Activated CD4-positive, alpha-beta T cell treated with anti-CD3 and anti-CD28 coated beads for 24 hours (primary cell): ENCODE results near the gene ORC5.
"Not testable (repeated sequence)": the region's sequence is repeated elsewhere in the genome, so short reads cannot be mapped to it uniquely, and the experiment has no call there.

Experiments used
- DNase-seq, 2 donors: peaks; one replicate each; pipeline ENCODE4 v3.0.0-alpha.2; 2020; ENCODE audit warnings: low read depth in 2 of 2

ORC5 gene

DNA sequence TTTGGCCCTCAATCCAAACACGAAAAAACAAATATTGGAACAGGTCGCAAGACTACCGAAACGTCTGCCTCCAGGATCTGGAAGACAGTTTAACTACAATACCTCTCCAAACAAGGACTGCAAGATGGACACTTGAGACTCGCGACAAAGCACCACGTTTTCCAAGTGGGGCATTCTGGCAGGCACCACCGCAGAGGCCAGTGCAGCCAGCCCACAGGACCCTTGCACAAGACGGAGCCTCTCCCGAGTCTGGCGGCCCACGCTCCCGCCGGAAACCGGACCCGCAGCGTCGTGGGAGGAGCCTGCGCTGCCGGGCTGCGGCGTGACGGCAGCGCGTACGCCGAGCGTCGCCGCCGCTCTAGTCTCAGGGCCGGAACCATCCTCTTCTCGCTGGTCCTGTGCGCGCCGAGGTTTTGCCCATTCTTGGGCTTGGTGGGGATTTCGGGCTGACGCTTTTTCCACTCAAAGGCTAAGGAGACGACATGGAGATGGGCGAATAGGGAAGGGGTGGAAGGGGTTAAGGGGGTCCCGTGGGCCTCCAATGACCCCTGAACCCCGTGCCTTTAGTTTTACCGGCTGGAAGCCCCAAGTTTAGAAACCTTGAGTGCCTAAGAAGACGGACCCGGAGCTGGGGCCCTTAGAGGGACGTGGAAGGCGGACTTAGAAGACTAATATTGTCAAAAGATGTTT is at the start of gene ORC5:
Gene ORC5, minus strand, starts transcription at position 283 of the 690 bp plus-strand sequence. Its CDS starts 109 bp downstream, at position 174.
- peak; percentile 58 to 66 for DNase-seq

- DNase-seq: no peak
These were observed 47.8 kb upstream of the ORC5 start for GRCh38 chr7:104255616-104256015.

- DNase-seq: no peak
These were observed 47.4 kb upstream of the ORC5 start for GRCh38 chr7:104255194-104255593.

- no peak for DNase-seq
These were observed 46.9 kb upstream of the ORC5 start for GRCh38 chr7:104254696-104255095.

GRCh38 chr7:104252409-104253134 is 44.8 kb upstream of the ORC5 start:
- DNase-seq: no peak

- no peak for DNase-seq
These were observed 34.8 kb upstream of the ORC5 start for GRCh38 chr7:104242638-104243037.

GRCh38 chr7:104241538-104242209 is 33.9 kb upstream of the ORC5 start:
- no peak for DNase-seq

DNA sequence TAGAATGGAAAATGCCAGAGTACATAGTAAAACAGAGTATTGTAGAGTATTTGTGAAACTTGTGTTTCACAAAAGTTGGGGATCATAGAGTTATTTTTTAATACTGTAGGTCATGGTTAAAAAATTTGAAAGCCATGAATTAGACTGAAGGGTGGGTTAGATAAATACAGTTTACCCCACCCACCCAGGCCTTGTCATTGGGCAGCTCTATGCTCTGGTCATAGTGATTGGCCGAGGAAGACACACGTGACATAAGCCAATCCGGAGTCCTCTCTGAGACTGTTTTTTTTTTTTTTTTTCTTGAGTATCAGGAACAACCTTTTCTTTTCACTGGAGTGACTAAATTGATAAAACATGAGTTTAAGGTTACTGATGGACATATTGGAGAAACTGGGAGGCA is 33.3 kb upstream of the ORC5 start:
- DNase-seq: no peak

- DNase-seq: no peak
These were observed 32.6 kb upstream of the ORC5 start for GRCh38 chr7:104240401-104240800.

GRCh38 chr7:104234990-104235389 is 27.2 kb upstream of the ORC5 start:
- not testable (repeated sequence) for DNase-seq

- DNase-seq: peak in 1 of 2 donors; percentile 18
These were observed 23.5 kb upstream of the ORC5 start for GRCh38 chr7:104231054-104232046.

DNA sequence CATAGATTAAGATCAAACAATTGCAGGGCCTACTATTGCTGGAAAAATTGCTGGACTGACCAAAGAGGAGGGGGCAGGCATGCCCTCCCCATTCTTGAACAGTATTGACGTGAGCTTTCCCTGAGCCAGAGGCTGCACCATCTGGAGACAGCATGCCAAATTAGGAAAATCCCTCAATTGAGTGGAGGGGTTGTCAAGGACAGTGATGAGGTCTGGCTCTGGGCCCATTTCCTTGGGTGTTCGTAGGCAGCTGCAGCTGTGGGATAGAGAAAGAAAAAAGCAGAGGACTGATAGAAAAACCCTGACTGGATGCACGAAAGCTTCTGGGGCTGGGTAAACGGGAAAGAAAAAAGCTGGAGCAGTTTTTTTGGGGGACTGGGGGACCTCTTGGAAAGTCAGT is 22.8 kb upstream of the ORC5 start:
- no peak for DNase-seq

DNA sequence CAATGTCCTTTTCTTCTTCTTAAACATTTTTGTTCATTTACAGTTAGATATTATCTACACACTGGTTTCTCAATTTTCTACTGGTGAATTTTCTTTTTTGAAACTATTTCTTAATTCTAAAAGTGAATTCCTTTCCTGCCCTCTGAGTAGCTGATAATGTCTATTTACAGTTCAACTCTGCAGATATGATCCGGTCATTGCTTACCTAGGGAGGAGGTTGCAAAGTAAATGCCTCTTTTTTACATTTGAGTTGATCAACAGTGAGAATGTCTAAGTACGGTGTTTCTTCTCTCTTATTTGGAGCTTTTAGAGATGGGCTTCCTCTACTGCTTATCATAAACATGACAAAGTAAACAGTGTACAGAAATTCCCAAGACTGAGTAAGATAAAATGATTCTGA is 20.6 kb upstream of the ORC5 start:
- DNase-seq: no peak

DNA sequence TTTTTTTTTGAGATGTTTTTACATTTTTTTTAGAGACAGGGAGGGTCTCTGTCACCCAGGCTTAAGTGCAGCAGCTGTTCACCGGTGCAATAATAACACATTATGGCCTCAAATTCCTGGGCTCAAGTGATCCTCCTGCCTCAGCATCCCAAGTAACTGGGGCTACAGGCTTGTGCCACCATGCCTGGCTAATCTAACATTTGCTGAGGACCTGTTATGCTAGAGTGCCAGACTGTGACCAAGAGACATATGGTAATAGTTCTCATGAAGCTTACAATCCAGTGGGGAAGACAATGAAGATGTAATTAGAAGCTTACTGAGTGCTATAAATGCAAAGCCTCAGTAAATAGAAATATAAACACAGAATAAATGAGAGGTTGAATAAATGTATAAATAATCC is 17.6 kb upstream of the ORC5 start:
- no peak for DNase-seq

GRCh38 chr7:104217620-104218019 is 9.8 kb upstream of the ORC5 start:
- DNase-seq: no peak

- no peak for DNase-seq
These were observed 1.2 kb upstream of the ORC5 start for GRCh38 chr7:104209063-104209462.

DNA sequence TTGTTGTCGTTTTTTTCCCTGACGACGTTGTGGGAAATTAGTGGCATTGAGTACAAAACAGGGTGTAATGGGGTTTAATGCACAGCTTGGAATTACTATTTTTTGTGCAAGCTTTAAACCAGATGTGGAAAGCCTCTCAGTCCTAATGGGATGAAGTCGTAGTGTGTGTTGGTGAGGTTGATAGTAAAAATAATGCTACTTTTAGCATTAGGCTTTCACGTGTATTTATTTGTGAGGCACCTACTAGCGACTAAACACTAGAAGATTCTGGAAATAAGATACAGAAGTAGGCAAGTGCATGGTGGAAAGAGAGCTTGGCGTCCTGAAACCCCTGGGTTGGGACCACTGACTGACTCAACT is 588 bp upstream of the ORC5 start:
- DNase-seq: no peak

DNA sequence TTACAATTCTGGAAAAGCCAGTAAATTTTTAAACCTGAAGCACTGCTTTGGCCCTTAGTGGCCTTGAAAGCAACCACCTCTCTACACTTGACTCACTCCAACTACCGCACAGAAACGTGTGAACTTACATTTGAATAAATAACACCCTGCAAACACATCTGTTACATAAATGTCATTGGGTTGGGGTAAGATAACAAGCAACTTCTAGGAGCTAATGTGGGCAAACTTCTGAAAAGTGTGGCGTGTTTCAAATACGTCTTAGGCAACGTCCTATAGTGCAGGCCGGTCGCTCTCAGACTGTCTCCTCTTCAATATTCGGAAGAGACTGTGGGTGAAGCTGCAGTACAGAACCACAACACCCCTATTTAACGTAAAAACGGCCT is 474 bp downstream of the ORC5 start:
- DNase-seq: no peak

DNA sequence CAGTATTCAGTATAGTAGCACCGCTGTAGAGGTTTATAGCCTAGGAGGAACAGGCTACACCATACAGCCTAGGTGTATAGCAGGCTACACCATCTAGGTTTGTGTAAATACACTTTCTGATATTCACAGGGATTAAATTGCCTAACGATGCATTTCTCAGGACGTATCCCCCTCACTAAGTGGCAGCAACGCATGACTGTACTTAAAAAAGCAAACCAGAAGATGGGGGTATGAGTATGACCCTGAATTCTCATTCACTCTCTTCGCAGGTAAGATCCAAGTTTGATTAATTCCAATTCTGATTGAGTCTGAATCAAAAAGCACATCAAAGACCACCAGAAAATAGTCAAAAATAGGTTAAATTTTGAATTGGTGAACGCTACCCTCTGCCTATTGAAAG is 972 bp downstream of the ORC5 start:
- no peak for DNase-seq

- no peak for DNase-seq
These were observed 9.0 kb downstream of the ORC5 start for GRCh38 chr7:104198673-104199278.

- DNase-seq: no peak
These were observed 11.7 kb downstream of the ORC5 start for GRCh38 chr7:104196161-104196560.
